Airway epithelial cell (primary cell): ENCODE results near the gene HEXB. TPM values are rescaled to one million over a fixed set of nuclear protein-coding genes. Genes with fewer than 3 reads are reported as not detected.

Source experiments
- total RNA-seq: library from RNA; depleted of rRNA; stranded (reverse); fragments of >200 nt; gene quantifications from 2 replicates; pipeline ENCODE4 v1.2.3, GENCODE V29; 2015

Gene HEXB
- 68.0 and 99.3 TPM in 2 replicates for total RNA-seq

DNA sequence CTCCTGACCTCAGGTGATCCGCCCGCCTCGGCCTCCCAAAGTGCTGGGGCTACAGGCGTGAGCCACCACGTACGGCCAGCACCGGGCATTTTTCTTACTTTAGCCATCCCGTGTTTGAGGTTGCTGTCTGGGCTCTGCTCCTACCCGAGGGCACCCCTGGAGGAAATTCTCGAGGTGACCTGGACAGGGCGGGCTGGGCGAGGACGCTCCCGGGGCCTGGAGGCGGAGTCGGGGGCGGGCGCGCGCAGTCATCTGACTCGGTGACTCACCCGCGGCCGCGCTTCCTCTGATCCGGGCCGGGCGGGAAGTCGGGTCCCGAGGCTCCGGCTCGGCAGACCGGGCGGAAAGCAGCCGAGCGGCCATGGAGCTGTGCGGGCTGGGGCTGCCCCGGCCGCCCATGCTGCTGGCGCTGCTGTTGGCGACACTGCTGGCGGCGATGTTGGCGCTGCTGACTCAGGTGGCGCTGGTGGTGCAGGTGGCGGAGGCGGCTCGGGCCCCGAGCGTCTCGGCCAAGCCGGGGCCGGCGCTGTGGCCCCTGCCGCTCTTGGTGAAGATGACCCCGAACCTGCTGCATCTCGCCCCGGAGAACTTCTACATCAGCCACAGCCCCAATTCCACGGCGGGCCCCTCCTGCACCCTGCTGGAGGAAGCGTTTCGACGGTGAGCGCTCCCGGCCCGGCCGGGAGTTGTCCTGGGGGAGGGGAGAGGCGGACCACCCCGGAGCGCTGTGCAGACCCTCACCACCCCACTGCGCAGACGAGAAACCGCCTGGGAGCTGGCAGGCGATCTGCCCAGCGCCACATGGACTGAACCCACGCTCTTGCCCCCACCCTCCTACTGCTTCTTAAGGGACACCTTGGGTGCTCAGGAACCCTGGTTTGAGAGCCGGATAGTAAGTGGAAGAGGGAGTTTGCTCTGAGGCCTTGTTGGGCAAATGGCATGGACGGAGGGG is at the start of gene HEXB:
Gene HEXB (plus strand): TSS at position 334 of the 952 bp plus-strand sequence. CDS start 28 bp downstream, at position 362.

DNA sequence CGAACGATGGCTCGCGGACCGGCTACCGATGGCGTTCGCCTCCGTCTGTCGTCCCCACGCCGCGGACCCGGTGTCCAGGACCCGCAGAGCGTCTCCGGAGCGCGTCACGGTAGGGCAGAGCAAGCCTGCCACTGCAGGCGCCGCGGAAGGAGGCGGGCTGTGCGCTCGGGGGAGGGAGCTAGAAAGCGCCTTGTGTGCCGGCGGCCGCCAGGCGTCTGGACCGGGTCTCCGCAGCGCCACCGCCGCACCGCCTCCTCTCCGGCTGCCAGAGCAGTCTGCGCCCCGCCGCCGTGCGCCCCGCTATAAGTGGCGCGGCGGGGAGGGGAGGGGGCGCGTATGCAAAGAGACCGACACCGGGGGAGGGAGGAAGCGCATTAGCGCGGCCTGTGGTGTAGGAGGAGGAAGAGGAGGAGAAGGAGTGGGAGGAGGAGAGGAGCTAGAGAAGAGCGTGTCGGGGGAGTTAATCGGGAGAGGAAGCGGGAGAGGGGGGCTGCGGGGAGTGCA is 44.5 kb upstream of the HEXB start, which contains the start of gene ENC1:
Gene ENC1 (minus strand): TSS at position 279 of the 504 bp plus-strand sequence. CDS start 4,243 bp downstream, outside the sequence.

DNA sequence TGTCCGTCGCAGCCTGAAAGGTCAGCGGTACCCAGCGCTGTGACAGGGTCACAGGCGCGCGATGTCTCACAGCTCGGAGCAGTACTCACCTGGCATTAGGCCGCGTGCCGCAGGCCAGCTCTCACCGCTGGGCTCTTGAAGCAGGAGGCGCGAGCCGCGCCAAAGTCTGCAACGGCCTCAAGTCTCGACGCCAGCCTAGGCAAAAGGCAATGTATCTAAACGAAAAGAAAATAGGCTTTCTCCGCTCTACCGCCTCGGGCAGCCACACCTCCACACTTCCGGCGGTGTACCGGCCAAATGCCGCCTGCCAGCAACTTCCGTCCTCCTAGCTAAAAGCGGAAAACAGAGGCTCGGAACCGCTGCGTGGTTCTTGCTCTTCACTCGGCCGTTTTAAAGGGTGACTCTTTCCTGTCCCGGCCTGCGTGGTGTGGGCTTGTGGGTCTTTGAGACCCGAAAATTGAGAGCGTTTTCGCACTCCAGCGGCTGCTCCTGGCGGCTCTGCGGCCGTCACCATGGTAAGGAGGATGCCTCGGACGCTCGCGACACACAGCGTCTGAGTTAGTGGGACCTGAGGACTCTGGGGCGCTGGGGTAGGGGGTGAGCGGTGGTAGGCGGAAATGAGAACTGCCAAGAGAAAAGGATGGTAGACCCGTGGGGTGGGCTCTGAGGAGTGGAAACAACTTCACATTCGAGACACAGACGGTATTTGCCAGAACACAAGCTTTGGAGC is 82.0 kb downstream of the HEXB start, which contains the start of the genes GFM2 and NSA2:
Gene GFM2 (minus strand): TSS at position 269 of the 730 bp plus-strand sequence. CDS start 3,375 bp downstream, outside the sequence.
Gene NSA2 (plus strand): TSS at position 401 of the 730 bp plus-strand sequence. CDS start 112 bp downstream, at position 513.

Other genes with a start within 250 kb of the HEXB start
- 14.0 and 27.2 TPM in 2 replicates for gene ENC1, start 44.5 kb upstream of the HEXB start, total RNA-seq
- gene GFM2, start 81.9 kb downstream of the HEXB start, total RNA-seq: 28.3 and 32.2 TPM in 2 replicates
- gene NSA2, start 82.0 kb downstream of the HEXB start, total RNA-seq: 109 and 112 TPM in 2 replicates
- 4.8 and 14.0 TPM in 2 replicates for gene FAM169A, start 181.2 kb downstream of the HEXB start, total RNA-seq